Measurements from ENCODE around the gene IFITM1.
A peak's percentile ranks its signal among the peaks of the same experiment; 100 is the strongest.
"Not testable (repeated sequence)": the region's sequence is repeated elsewhere in the genome, so short reads cannot be mapped to it uniquely, and the experiment has no call there.

The IFITM1 gene

DNA sequence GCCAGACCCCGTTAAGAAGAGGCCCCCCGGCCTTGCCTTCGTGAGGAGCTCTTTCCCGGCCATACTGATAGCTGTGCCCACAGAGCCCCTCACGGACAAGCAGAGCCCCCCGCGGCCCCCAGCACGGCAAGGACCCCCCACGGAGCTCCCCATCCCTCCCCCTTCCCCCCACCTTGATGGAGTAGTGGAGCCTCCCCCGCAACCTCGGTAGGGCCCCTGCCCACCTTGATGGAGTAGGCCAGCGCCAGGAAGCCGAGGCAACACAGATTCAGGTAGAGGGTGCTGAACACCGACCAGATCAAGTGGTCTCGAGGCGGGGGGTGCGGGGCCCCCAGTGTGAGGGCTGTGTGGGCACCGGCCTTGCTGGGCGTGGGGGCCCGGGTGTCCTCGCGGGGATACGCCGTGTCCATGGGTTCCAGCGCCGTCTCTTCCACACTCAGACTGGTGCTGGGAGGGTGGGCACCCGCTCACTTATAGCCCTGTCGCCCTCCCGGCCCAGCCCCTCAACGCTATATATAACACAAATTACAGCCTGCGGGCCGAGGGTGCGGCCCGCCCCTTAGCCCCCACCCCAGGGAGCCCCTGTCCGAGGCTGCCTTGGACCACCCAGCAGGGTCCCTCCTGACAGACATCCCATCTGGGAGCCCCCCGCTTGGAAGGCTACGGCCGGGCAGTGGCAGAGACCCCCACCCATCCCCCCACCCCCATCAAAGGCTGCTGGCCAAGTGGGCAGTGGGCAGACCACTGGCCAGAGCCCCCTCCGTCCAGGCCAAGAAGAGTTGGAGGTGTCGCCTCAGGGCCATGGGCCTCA lies 14.6 kb upstream of the IFITM1 start, which contains the start of gene IFITM5:
TSS of gene IFITM5 (minus strand) at position 446 of the 811 bp plus-strand sequence. CDS start at position 410, 36 bp downstream.
- peaks cover 5% of the 10 kb centered on the region for H3K4me1 ChIP-seq (ENCODE audit: control insufficient read depth, insufficient read depth, low read length)
- no peak within 1 kb of the TSS for H3K4me2 ChIP-seq (ENCODE audit: low read length)
- peaks cover 36% of the 10 kb centered on the region for H3K27me3 ChIP-seq (ENCODE audit: control insufficient read depth, insufficient read depth, low read length)
- H3K36me3 ChIP-seq (ENCODE audit: insufficient read depth, low read length) = no peaks in the 10 kb centered on the region
- H3K9ac ChIP-seq (ENCODE audit: low read depth, low read length) = no peak within 1 kb of the TSS
- no peak within 1 kb of the TSS for H3K4me3 ChIP-seq (ENCODE audit: low read length)
- H3K9me3 ChIP-seq (replicated peaks; ENCODE audit: low read length) = no peaks in the 10 kb centered on the region

DNA sequence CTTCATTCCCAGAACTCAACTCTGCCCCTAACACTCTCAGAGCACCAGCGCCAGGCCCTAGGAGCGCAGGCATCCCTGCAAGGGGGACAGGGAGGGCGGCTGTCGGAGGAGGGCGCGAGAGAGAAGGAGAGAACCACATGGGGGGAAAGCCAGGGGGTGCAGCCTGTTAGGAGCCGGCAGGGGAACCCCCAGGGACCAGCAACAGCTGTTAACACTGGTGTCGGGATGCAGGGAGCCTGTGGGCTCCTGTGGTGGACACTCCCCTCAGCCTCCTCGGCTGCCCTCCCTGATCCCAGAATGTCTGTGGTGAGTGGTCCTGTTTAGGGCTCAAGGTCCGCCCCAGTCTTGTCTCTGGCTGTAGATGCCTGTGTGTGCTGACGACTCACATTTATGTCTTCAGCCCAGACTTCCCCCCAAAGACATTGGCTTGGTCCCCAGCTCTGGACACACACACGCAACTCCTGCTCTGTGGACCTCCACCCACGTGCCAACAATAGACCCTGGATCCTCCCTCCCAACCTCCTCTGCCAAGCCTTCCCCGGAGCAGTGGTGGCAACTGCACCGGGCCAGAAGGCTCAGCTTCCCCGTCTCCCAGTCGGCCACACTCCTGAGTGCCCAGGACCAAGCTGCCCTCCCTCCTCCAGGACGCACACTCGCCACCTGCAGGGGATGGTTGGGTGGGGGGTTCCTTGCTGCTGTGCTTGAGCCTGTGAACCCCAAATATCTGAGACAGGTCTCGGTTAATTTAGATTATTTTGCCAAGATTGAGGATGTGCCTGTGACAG lies 13.7 kb upstream of the IFITM1 start:
- no peak overlapping the region for H3K4me3 ChIP-seq (ENCODE audit: low read length)
- H3K36me3 ChIP-seq (ENCODE audit: insufficient read depth, low read length) = no peaks in the 10 kb centered on the region
- H3K27me3 ChIP-seq (ENCODE audit: control insufficient read depth, insufficient read depth, low read length) = peaks cover 36% of the 10 kb centered on the region
- peaks cover 5% of the 10 kb centered on the region for H3K4me1 ChIP-seq (ENCODE audit: control insufficient read depth, insufficient read depth, low read length)
- no peak overlapping the region for H3K9ac ChIP-seq (ENCODE audit: low read depth, low read length)
- H3K9me3 ChIP-seq (replicated peaks; ENCODE audit: low read length) = no peaks in the 10 kb centered on the region
- H3K4me2 ChIP-seq (ENCODE audit: low read length) = no peak overlapping the region

GRCh38 chr11:303363-303762 lies 10.5 kb upstream of the IFITM1 start:
- Histone ChIP-seq H3K4me3 (ENCODE audit: low read length) (no peak overlapping the region), H3K9me3 (replicated peaks; ENCODE audit: low read length) (no peaks in the 10 kb centered on the region), H3K36me3 (ENCODE audit: insufficient read depth, low read length) (no peaks in the 10 kb centered on the region), H3K27me3 (ENCODE audit: control insufficient read depth, insufficient read depth, low read length) (peaks cover 15% of the 10 kb centered on the region), H3K4me1 (ENCODE audit: control insufficient read depth, insufficient read depth, low read length) (peaks cover 5% of the 10 kb centered on the region), H3K4me2 (ENCODE audit: low read length) (no peak overlapping the region), H3K9ac (ENCODE audit: low read depth, low read length) (no peak overlapping the region)

- no peaks in the 10 kb centered on the region for H3K36me3 ChIP-seq (ENCODE audit: insufficient read depth, low read length)
- H3K4me1 ChIP-seq (ENCODE audit: control insufficient read depth, insufficient read depth, low read length) = peaks cover 8% of the 10 kb centered on the region
- H3K4me3 ChIP-seq (ENCODE audit: low read length) = no peak overlapping the region
- peaks cover 12% of the 10 kb centered on the region for H3K27me3 ChIP-seq (ENCODE audit: control insufficient read depth, insufficient read depth, low read length)
- H3K9me3 ChIP-seq (replicated peaks; ENCODE audit: low read length) = no peaks in the 10 kb centered on the region
- no peak overlapping the region for H3K4me2 ChIP-seq (ENCODE audit: low read length)
- no peak overlapping the region for H3K9ac ChIP-seq (ENCODE audit: low read depth, low read length)
Observed at GRCh38 chr11:304061-304506, 9.8 kb upstream of the IFITM1 start.

- H3K4me2 ChIP-seq (ENCODE audit: low read length) = no peak overlapping the region
- no peak overlapping the region for H3K9ac ChIP-seq (ENCODE audit: low read depth, low read length)
- peaks cover 15% of the 10 kb centered on the region for H3K4me1 ChIP-seq (ENCODE audit: control insufficient read depth, insufficient read depth, low read length)
- no peaks in the 10 kb centered on the region for H3K9me3 ChIP-seq (replicated peaks; ENCODE audit: low read length)
- no peaks in the 10 kb centered on the region for H3K36me3 ChIP-seq (ENCODE audit: insufficient read depth, low read length)
- H3K4me3 ChIP-seq (ENCODE audit: low read length) = no peak overlapping the region
- peaks cover 6% of the 10 kb centered on the region for H3K27me3 ChIP-seq (ENCODE audit: control insufficient read depth, insufficient read depth, low read length)
Observed at GRCh38 chr11:304915-305843, 8.7 kb upstream of the IFITM1 start.

DNA sequence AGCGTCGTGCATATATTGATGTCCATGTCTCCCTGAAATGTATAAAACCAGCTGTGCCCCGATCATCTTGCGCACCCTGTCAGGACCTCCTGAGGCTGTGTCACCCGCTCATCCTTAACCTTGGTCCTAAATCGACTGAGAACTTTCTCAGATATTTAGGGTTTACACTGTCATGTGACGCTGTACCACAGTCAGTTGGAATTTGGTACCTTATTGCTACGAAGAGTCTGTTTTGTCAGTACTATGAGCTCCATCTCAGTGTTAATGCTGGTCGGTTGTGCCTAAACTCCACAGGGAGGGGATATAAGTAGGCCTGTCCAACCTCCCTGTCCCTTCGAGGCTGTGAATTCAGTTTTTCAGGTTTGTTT lies 8.0 kb upstream of the IFITM1 start:
- H3K36me3 ChIP-seq (ENCODE audit: insufficient read depth, low read length) = no peaks in the 10 kb centered on the region
- no peak overlapping the region for H3K9ac ChIP-seq (ENCODE audit: low read depth, low read length)
- no peaks in the 10 kb centered on the region for H3K9me3 ChIP-seq (replicated peaks; ENCODE audit: low read length)
- no peaks in the 10 kb centered on the region for H3K27me3 ChIP-seq (ENCODE audit: control insufficient read depth, insufficient read depth, low read length)
- peaks cover 13% of the 10 kb centered on the region for H3K4me1 ChIP-seq (ENCODE audit: control insufficient read depth, insufficient read depth, low read length)
- no peak overlapping the region for H3K4me2 ChIP-seq (ENCODE audit: low read length)
- no peak overlapping the region for H3K4me3 ChIP-seq (ENCODE audit: low read length)

- H3K36me3 ChIP-seq (ENCODE audit: insufficient read depth, low read length) = no peaks in the 10 kb centered on the region
- no peaks in the 10 kb centered on the region for H3K9me3 ChIP-seq (replicated peaks; ENCODE audit: low read length)
- H3K4me1 ChIP-seq (ENCODE audit: control insufficient read depth, insufficient read depth, low read length) = peaks cover 16% of the 10 kb centered on the region
- no peaks in the 10 kb centered on the region for H3K27me3 ChIP-seq (ENCODE audit: control insufficient read depth, insufficient read depth, low read length)
- no peak overlapping the region for H3K9ac ChIP-seq (ENCODE audit: low read depth, low read length)
- no peak overlapping the region for H3K4me3 ChIP-seq (ENCODE audit: low read length)
- no peak overlapping the region for H3K4me2 ChIP-seq (ENCODE audit: low read length)
Observed at GRCh38 chr11:306645-307371, 7.0 kb upstream of the IFITM1 start.

DNA sequence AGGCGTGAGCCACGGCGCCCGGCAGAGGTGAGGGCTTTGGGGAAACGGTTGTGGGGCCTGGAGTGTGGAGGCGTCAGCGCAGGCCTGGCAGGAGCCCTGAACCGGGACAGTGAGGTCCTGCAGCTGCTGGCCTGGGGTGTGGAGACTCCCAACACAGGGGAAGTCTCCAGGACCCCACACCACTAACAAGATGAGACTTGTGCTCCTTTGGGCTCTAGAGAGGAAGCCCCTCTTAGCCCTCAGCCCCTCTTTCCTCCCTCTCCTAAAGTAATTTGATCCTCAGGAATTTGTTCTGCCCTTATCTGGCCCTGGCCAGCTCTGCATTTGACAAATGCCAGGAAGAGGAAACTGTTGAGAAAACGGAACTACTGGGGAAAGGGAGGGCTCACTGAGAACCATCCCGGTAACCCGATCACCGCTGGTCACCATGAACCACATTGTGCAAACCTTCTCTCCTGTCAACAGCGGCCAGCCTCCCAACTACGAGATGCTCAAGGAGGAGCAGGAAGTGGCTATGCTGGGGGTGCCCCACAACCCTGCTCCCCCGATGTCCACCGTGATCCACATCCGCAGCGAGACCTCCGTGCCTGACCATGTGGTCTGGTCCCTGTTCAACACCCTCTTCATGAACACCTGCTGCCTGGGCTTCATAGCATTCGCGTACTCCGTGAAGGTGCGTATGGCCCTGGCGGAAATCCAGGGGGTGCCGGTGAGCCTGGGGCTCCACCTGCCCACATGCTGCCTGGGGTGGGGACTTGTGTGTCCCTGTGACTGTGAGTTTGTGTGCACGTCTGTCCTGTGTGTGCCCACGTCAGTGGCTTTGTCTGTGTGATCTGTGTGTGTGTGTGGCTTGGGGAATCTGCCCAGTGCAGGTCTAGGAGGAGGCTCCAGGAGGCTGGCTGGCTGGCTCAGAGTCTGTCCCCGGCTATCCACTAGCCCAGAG lies 5.8 kb upstream of the IFITM1 start, which contains the start of gene IFITM2:
TSS of gene IFITM2 (plus strand) at position 51 of the 943 bp plus-strand sequence. CDS start at position 428, 377 bp downstream.
- H3K27me3 ChIP-seq (ENCODE audit: control insufficient read depth, insufficient read depth, low read length); H3K36me3 ChIP-seq (ENCODE audit: insufficient read depth, low read length); H3K9me3 ChIP-seq (replicated peaks; ENCODE audit: low read length): not testable (repeated sequence)
- peaks cover 20% of the 10 kb centered on the region for H3K4me1 ChIP-seq (ENCODE audit: control insufficient read depth, insufficient read depth, low read length)
- peak within 1 kb of the TSS; percentile 87 for H3K4me2 ChIP-seq (ENCODE audit: low read length)
- H3K4me3 ChIP-seq (ENCODE audit: low read length) = peak within 1 kb of the TSS; percentile 70
- peak within 1 kb of the TSS; percentile 64 for H3K9ac ChIP-seq (ENCODE audit: low read depth, low read length)

DNA sequence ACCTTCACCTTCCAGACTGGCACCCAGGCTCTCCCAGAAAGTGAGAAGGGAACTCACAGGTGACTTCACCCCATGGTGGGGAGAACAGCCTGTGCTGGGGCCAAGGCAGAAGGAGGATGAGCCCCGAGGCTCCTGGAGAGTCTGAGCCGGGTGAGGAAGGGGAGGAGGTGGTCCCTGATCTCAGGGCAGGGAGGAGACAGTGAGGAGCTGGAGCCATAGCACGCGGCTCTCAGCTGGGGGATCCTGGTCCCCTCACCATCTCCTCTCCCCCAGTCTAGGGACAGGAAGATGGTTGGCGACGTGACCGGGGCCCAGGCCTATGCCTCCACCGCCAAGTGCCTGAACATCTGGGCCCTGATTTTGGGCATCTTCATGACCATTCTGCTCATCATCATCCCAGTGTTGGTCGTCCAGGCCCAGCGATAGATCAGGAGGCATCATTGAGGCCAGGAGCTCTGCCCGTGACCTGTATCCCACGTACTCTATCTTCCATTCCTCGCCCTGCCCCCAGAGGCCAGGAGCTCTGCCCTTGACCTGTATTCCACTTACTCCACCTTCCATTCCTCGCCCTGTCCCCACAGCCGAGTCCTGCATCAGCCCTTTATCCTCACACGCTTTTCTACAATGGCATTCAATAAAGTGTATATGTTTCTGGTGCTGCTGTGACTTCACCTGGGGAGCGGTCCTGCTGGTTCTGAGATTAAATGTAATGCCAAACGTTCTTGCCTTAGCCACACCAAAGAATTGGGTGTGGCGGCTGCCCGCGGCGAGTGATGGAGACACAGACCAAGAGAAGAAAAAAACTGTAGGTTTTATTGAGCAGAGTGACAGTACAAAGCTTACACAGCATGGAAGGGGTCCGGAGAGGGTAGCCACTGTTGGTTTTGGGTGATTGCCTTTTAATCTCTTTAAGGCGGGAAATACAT lies 4.8 kb upstream of the IFITM1 start:
- Histone ChIP-seq H3K4me2 (ENCODE audit: low read length) (peak overlapping the region; percentile 87), H3K4me1 (ENCODE audit: control insufficient read depth, insufficient read depth, low read length) (peaks cover 26% of the 10 kb centered on the region), H3K9ac (ENCODE audit: low read depth, low read length) (peak overlapping the region; percentile 64), H3K4me3 (ENCODE audit: low read length) (peak overlapping the region; percentile 70)
- not testable (repeated sequence) for H3K27me3 ChIP-seq (ENCODE audit: control insufficient read depth, insufficient read depth, low read length); H3K9me3 ChIP-seq (replicated peaks; ENCODE audit: low read length); H3K36me3 ChIP-seq (ENCODE audit: insufficient read depth, low read length)
